Mesenchymal stem cell (in vitro differentiated cells and primary cell): ENCODE data around the gene LMBR1.
"Not testable (repeated sequence)": the region's sequence is repeated elsewhere in the genome, so short reads cannot be mapped to it uniquely, and the experiment has no call there.

ENCODE experiments used
- DNase-seq: peaks from one replicate; pipeline ENCODE4 v3.0.0-alpha.2; 2013
- H2AFZ ChIP-seq: one replicate; pipeline ENCODE4 v1.6.1; 2013; ENCODE audit warnings: low read depth, mild to moderate bottlenecking, control low read depth, inconsistent platforms, low read length, moderate library complexity
- H2AK5ac ChIP-seq: 2 replicates; pipeline ENCODE4 v1.6.1; 2013; ENCODE audit warnings: low read length, moderate library complexity, mild to moderate bottlenecking, inconsistent platforms; ENCODE audit not compliant: severe bottlenecking
- H2BK120ac ChIP-seq: one replicate; pipeline ENCODE4 v1.6.1; 2013; ENCODE audit warnings: low read depth, mild to moderate bottlenecking, inconsistent platforms, low read length, moderate library complexity
- H2BK12ac ChIP-seq, 2 experiments: one replicate each; pipeline ENCODE4 v1.6.1; 2013; ENCODE audit warnings: inconsistent platforms in 2 of 2, low read length in 2 of 2, mild to moderate bottlenecking in 2 of 2, moderate library complexity in 2 of 2, control low read depth in 1 of 2
- H2BK15ac ChIP-seq: one replicate; pipeline ENCODE4 v1.6.1; 2013; ENCODE audit warnings: mild to moderate bottlenecking, low read depth, inconsistent platforms; ENCODE audit not compliant: poor library complexity, severe bottlenecking
- H2BK5ac ChIP-seq: 2 replicates; pipeline ENCODE4 v1.6.1; 2013; ENCODE audit warnings: low read depth, mild to moderate bottlenecking, low read length, control low read depth, inconsistent platforms; ENCODE audit not compliant: poor library complexity, severe bottlenecking
- H3K14ac ChIP-seq, 2 experiments: one replicate each; pipeline ENCODE4 v1.6.1; 2013; ENCODE audit warnings: inconsistent platforms in 2 of 2, low read length in 2 of 2, control low read depth in 1 of 2, mild to moderate bottlenecking in 1 of 2, moderate library complexity in 1 of 2
- H3K18ac ChIP-seq, 2 experiments: one replicate each; pipeline ENCODE4 v1.6.1; 2013; ENCODE audit warnings: inconsistent platforms in 2 of 2, low read length in 2 of 2, control low read depth in 1 of 2, low read depth in 1 of 2, mild to moderate bottlenecking in 1 of 2
- H3K23ac ChIP-seq, 2 experiments: one replicate each; pipeline ENCODE4 v1.6.1; 2013; ENCODE audit warnings: inconsistent platforms in 2 of 2, low read length in 2 of 2, mild to moderate bottlenecking in 2 of 2, moderate library complexity in 2 of 2, control low read depth in 1 of 2
- H3K27ac ChIP-seq: 2 replicates; pipeline ENCODE4 v1.5.1; 2013; ENCODE audit warnings: mild to moderate bottlenecking, moderate library complexity, low read length, control low read depth, inconsistent platforms; ENCODE audit not compliant: poor library complexity, severe bottlenecking
- H3K27me3 ChIP-seq, 2 experiments: 2 replicates each; pipeline versions ENCODE4 v1.6.1 to v1.7.0; 2013; ENCODE audit warnings: low read length in 2 of 2, mild to moderate bottlenecking in 2 of 2, moderate library complexity in 2 of 2, control low read depth in 1 of 2, inconsistent platforms in 1 of 2; ENCODE audit not compliant: control insufficient read depth in 1 of 2, insufficient read depth in 1 of 2
- H3K36me3 ChIP-seq, 2 experiments: 2 replicates each; pipeline versions ENCODE4 v1.6.1 to v1.7.0; 2013; ENCODE audit warnings: low read length in 2 of 2, control low read depth in 1 of 2, inconsistent platforms in 1 of 2, low read depth in 1 of 2, mild to moderate bottlenecking in 1 of 2; ENCODE audit not compliant: insufficient read depth in 2 of 2, control insufficient read depth in 1 of 2
- H3K4ac ChIP-seq, 2 experiments: one replicate each; pipeline ENCODE4 v1.6.1; 2013; ENCODE audit warnings: inconsistent platforms in 2 of 2, low read length in 2 of 2, mild to moderate bottlenecking in 2 of 2, moderate library complexity in 2 of 2, control low read depth in 1 of 2, low read depth in 1 of 2
- H3K4me1 ChIP-seq: 2 replicates; pipeline ENCODE4 v1.6.1; 2013; ENCODE audit warnings: low read depth, low read length, control low read depth; ENCODE audit not compliant: control insufficient read depth, insufficient read depth
- H3K4me2 ChIP-seq: 2 replicates; pipeline ENCODE4 v1.6.1; 2013; ENCODE audit warnings: low read length, mild to moderate bottlenecking, inconsistent platforms; ENCODE audit not compliant: poor library complexity, severe bottlenecking
- H3K4me3 ChIP-seq, 2 experiments: 2 replicates each; pipeline versions ENCODE4 v1.5.1 to v1.7.0; 2013; ENCODE audit warnings: low read length in 2 of 2, mild to moderate bottlenecking in 2 of 2, control low read depth in 1 of 2, low read depth in 1 of 2; ENCODE audit not compliant: insufficient read depth in 1 of 2
- H3K79me1 ChIP-seq: replicated peaks from 2 replicates; pipeline ENCODE4 v1.6.1; 2013; ENCODE audit warnings: mild to moderate bottlenecking, control low read depth, low read length, inconsistent platforms; ENCODE audit not compliant: poor library complexity, severe bottlenecking
- H3K9ac ChIP-seq: 2 replicates; pipeline ENCODE4 v1.7.0; 2013; ENCODE audit warnings: mild to moderate bottlenecking, low read length, moderate library complexity
- H3K9me3 ChIP-seq: 2 replicates; pipeline ENCODE4 v1.7.0; 2013; ENCODE audit warnings: mild to moderate bottlenecking, low read length; ENCODE audit not compliant: control insufficient read depth
- H4K8ac ChIP-seq: one replicate; pipeline ENCODE4 v1.6.1; 2013; ENCODE audit warnings: inconsistent platforms, mild to moderate bottlenecking, low read length, moderate library complexity
- H4K91ac ChIP-seq: one replicate; pipeline ENCODE4 v1.6.1; 2013; ENCODE audit warnings: mild to moderate bottlenecking, low read length, inconsistent platforms
- WGBS: methylation state at CpG from one replicate; pipeline ENCODE4 v1.1.7; 2013; ENCODE audit warnings: mixed read lengths; 5-methylcytosine and 5-hydroxymethylcytosine counted together

LMBR1 gene

DNA sequence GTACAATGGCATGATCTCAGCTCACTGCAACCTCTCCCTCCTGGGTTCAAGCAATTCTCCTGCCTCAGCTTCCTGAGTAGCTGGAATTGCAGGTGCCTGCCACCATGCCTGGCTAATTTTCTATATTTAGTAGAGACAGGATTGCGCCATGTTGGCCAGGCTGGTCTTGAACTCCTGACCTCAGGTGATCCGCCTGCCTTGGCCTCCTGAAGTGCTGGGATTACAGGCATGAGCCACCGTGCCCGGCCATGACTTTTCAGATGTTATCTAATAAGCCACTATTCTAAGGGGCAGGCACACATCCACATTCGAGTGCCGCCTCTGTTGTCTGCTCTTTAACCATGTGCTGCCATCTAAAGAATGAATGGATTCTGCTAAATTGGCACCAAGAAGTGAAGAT, 29.3 kb upstream of the LMBR1 start:
- H2AK5ac ChIP-seq, H3K23ac ChIP-seq, H4K91ac ChIP-seq, H3K14ac ChIP-seq, H3K9me3 ChIP-seq, H2BK12ac ChIP-seq, H2BK5ac ChIP-seq, H4K8ac ChIP-seq, H3K4me1 ChIP-seq, H3K4me3 ChIP-seq, DNase-seq, H3K79me1 ChIP-seq, H3K27ac ChIP-seq, H3K4me2 ChIP-seq, H2AFZ ChIP-seq, H3K36me3 ChIP-seq, H3K4ac ChIP-seq, H2BK120ac ChIP-seq, H3K9ac ChIP-seq, H3K18ac ChIP-seq, H2BK15ac ChIP-seq: not testable (repeated sequence)
- 87% methylated on average over 6 of the region's 6 CpGs for WGBS
- H3K27me3 ChIP-seq, result peaks cover 0 to 30% of the 10 kb centered on the region in 2 experiments

DNA sequence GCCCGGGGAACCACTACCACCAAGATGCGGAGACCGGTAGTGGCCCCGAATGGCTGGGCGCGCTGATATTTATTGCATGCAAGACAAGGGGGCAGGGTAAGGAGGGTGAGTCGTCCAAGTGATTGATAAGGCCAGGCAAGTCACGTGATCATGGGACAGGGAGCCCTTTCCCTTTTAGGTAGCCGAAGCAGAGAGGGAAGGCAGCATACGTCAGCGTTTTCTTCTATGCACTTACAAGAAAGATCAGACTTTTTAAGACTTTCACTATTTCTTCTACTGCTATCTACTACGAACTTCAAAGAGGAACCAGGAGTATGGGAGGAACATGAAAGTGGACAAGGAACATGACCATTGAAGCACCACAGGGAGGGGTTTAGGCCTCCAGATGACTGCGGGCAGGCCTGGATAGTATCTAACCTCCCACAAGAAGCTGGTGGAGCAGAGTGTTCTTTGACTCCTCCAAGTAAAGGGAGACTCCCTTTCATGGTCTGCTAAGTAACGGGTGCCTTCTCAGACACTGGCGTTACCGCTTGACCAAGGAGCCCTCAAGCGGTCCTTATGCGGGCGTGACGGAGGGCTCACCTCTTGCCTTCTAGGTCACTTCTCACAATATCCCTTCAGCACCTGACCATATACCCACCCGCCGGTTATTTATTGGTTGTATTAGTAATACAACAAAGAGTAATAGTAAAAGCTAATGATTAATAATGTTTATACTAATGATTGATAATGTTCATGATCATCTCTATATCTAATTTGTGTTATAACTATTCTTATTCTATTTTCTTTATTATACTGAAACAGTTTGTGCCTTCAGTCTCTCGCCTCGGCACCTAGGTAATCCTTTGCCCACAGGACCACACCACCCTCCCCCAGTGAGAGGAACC, 27.7 kb upstream of the LMBR1 start:
- H2BK15ac ChIP-seq, H3K27ac ChIP-seq, H2BK12ac ChIP-seq, H3K9me3 ChIP-seq, H3K14ac ChIP-seq, H3K9ac ChIP-seq, H3K18ac ChIP-seq, H3K4me2 ChIP-seq, H2BK120ac ChIP-seq, H3K23ac ChIP-seq, H3K4me1 ChIP-seq, H3K4ac ChIP-seq, H3K79me1 ChIP-seq, H2AK5ac ChIP-seq, H3K36me3 ChIP-seq, H4K8ac ChIP-seq, DNase-seq, H2BK5ac ChIP-seq, H4K91ac ChIP-seq, H2AFZ ChIP-seq, H3K4me3 ChIP-seq: not testable (repeated sequence)
- WGBS, result 84% methylated on average over 16 of the region's 24 CpGs
- peaks cover 0 to 33% of the 10 kb centered on the region in 2 experiments for H3K27me3 ChIP-seq

DNA sequence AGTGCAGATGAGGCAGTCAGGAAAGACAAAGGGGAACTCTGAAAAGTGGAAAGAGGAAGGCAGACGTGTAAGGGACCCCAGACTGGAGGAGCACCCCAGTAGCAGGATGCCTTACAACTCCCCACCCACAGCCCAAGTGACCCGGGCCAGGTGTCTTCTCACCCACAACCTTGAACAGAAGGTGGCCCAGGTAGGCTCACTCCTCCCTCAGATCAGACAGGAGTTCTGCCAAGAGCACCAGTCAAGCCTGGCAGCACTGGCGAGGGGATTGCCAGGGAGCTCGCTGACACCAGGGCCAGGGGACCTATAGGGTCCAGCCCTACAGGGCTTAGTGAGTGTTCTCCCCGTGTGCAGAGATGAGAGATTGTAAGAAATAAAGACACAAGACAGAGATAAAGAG, 27.1 kb upstream of the LMBR1 start:
- 83% methylated on average over 5 of the region's 5 CpGs for WGBS
- Histone ChIP-seq H3K36me3 (no peaks in the 10 kb centered on the region), H2BK12ac (no peak overlapping the region)

DNA sequence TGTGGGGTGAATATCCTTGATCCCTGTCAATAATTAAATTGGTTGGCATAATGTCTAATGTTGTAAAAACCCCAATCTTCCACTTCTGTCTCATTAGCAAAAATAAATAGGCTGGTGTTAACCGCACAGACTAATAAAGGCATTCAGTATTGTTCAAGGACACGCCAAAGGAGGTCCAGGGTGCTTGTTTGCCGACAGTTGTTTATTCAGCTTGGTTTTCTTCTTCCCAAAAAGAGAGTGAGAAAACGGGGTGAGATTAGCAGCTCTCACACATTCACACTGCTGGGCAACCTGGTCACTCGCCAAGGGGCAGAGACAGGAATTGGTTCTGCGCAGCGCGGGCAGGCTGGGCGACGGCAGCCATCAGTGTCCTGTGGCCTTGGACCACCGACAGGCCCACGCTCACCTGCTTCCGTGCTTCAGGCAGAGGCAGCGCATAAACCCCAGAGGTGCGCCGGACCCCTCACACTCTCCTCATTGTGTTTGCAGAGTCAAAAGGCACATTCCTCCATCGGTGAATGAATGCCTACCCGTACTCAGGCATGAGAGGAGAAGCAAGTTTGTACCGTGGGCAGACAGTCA, 26.2 kb upstream of the LMBR1 start:
- 92% methylated on average over 19 of the region's 19 CpGs for WGBS
- Histone ChIP-seq H3K4ac (no peak overlapping the region), H3K27me3 (peaks cover 0 to 33% of the 10 kb centered on the region in 2 experiments), H2AK5ac (no peak overlapping the region), H2BK5ac (no peak overlapping the region), H3K4me3 (no peak overlapping the region), H3K23ac (no peak overlapping the region), H2BK15ac (no peak overlapping the region), H3K79me1 (no peaks in the 10 kb centered on the region), H3K4me1 (no peaks in the 10 kb centered on the region), H3K9me3 (no peaks in the 10 kb centered on the region), H3K14ac (peak overlapping the region in 1 of 2 experiments; percentile 77), H4K8ac (no peak overlapping the region), H3K18ac (no peak overlapping the region), H2AFZ (no peak overlapping the region), H3K4me2 (no peak overlapping the region), H3K27ac (no peak overlapping the region), H4K91ac (no peak overlapping the region), H2BK120ac (no peak overlapping the region), H3K36me3 (no peaks in the 10 kb centered on the region), H2BK12ac (no peak overlapping the region), H3K9ac (no peak overlapping the region)
- DNase-seq, result no peak

More for the DNA sequence above, 27.1 kb upstream of the LMBR1 start:
- H4K91ac ChIP-seq, result no peak overlapping the region
- no peak overlapping the region for H3K9ac ChIP-seq
- no peaks in the 10 kb centered on the region for H3K79me1 ChIP-seq
- no peak overlapping the region for H3K14ac ChIP-seq
- no peak overlapping the region for H2AK5ac ChIP-seq
- H3K4me2 ChIP-seq, result no peak overlapping the region
- H2BK5ac ChIP-seq, result no peak overlapping the region
- H2AFZ ChIP-seq, result no peak overlapping the region
- no peak overlapping the region for H3K4ac ChIP-seq
- no peak overlapping the region for H3K23ac ChIP-seq
- no peak overlapping the region for H4K8ac ChIP-seq
- H2BK120ac ChIP-seq, result no peak overlapping the region
- H3K9me3 ChIP-seq, result no peaks in the 10 kb centered on the region
- H3K18ac ChIP-seq, result no peak overlapping the region
- no peak for DNase-seq
- no peak overlapping the region for H3K4me3 ChIP-seq
- no peak overlapping the region for H2BK15ac ChIP-seq
- no peak overlapping the region for H3K27ac ChIP-seq
- H3K4me1 ChIP-seq, result no peaks in the 10 kb centered on the region
- peaks cover 0 to 33% of the 10 kb centered on the region in 2 experiments for H3K27me3 ChIP-seq
